H9 (cell line): Measurements from ENCODE around the gene ZNF239. TPM values are rescaled to one million over a fixed set of nuclear protein-coding genes. Genes with fewer than 3 reads are reported as not detected.
A peak's percentile ranks its signal among the peaks of the same experiment; 100 is the strongest.
"Not testable (repeated sequence)": the region's sequence is repeated elsewhere in the genome, so short reads cannot be mapped to it uniquely, and the experiment has no call there.

Experiments
- DNase-seq: peaks from one replicate; pipeline ENCODE4 v3.0.0-alpha.2; 2017
- H2AFZ ChIP-seq: one replicate; pipeline ENCODE4 v1.6.1; 2013; ENCODE audit warnings: mild to moderate bottlenecking, low read length, control low read depth, moderate library complexity
- H2AK5ac ChIP-seq: 2 replicates; pipeline ENCODE4 v1.6.1; 2013; ENCODE audit warnings: low read length, control low read depth, mixed read lengths; ENCODE audit not compliant: insufficient read length
- H2BK120ac ChIP-seq: one replicate; pipeline ENCODE4 v1.6.1; 2013; ENCODE audit warnings: low read depth, mild to moderate bottlenecking, low read length, control low read depth, inconsistent platforms; ENCODE audit not compliant: poor library complexity, severe bottlenecking
- H2BK12ac ChIP-seq: 2 replicates; pipeline ENCODE4 v1.6.1; 2013; ENCODE audit warnings: low read length, control low read depth, mixed read lengths, low read depth; ENCODE audit not compliant: insufficient read length
- H2BK15ac ChIP-seq: 2 replicates; pipeline ENCODE4 v1.6.1; 2013; ENCODE audit warnings: low read depth, low read length, control low read depth
- H2BK20ac ChIP-seq: one replicate; pipeline ENCODE4 v1.6.1; 2013; ENCODE audit warnings: low read depth, mild to moderate bottlenecking, low read length, control low read depth, inconsistent platforms; ENCODE audit not compliant: poor library complexity, severe bottlenecking
- H2BK5ac ChIP-seq: 2 replicates; pipeline ENCODE4 v1.6.1; 2013; ENCODE audit warnings: low read length, control low read depth, mixed read lengths; ENCODE audit not compliant: insufficient read length
- H3K14ac ChIP-seq: 2 replicates; pipeline ENCODE4 v1.6.1; 2013; ENCODE audit warnings: low read length, control low read depth; ENCODE audit not compliant: insufficient read depth
- H3K18ac ChIP-seq: 2 replicates; pipeline ENCODE4 v1.6.1; 2013; ENCODE audit warnings: low read depth, mild to moderate bottlenecking, mixed read lengths, low read length, control low read depth; ENCODE audit not compliant: insufficient read length
- H3K23ac ChIP-seq: 2 replicates; pipeline ENCODE4 v1.6.1; 2013; ENCODE audit warnings: low read length, control low read depth, mixed read lengths, low read depth; ENCODE audit not compliant: insufficient read length
- H3K23me2 ChIP-seq: 2 replicates; pipeline ENCODE4 v1.6.1; 2013; ENCODE audit warnings: low read depth, mild to moderate bottlenecking, mixed read lengths, low read length, control low read depth; ENCODE audit not compliant: insufficient read length, poor library complexity, severe bottlenecking
- H3K27ac ChIP-seq: 2 replicates; pipeline ENCODE4 v1.5.1; 2013; ENCODE audit warnings: low read length, control low read depth, mixed read lengths, low read depth; ENCODE audit not compliant: insufficient read length
- H3K27me3 ChIP-seq: 2 replicates; pipeline ENCODE4 v1.6.1; 2013; ENCODE audit warnings: low read length, control low read depth, inconsistent platforms; ENCODE audit not compliant: insufficient read depth
- H3K4ac ChIP-seq: 2 replicates; pipeline ENCODE4 v1.6.1; 2013; ENCODE audit warnings: low read depth, mild to moderate bottlenecking, control low read depth, inconsistent platforms, low read length, moderate library complexity
- H3K4me1 ChIP-seq: 2 replicates; pipeline ENCODE4 v1.6.1; 2013; ENCODE audit warnings: low read length, control low read depth, inconsistent platforms; ENCODE audit not compliant: insufficient read depth
- H3K4me2 ChIP-seq: 2 replicates; pipeline ENCODE4 v1.6.1; 2013; ENCODE audit warnings: low read length, control low read depth, mixed read lengths; ENCODE audit not compliant: insufficient read length, insufficient read depth
- H3K56ac ChIP-seq: 2 replicates; pipeline ENCODE4 v1.6.1; 2013; ENCODE audit warnings: low read depth, mild to moderate bottlenecking, mixed read lengths, low read length, control low read depth; ENCODE audit not compliant: insufficient read length
- H3K79me1 ChIP-seq: 2 replicates; pipeline ENCODE4 v1.6.1; 2013; ENCODE audit warnings: low read depth, mild to moderate bottlenecking, moderate library complexity, low read length, control low read depth, inconsistent platforms; ENCODE audit not compliant: insufficient read depth, poor library complexity, severe bottlenecking
- H3K79me2 ChIP-seq: 2 replicates; pipeline ENCODE4 v1.6.1; 2013; ENCODE audit warnings: low read length, control low read depth, inconsistent platforms; ENCODE audit not compliant: insufficient read depth
- H3K9ac ChIP-seq: 2 replicates; pipeline ENCODE4 v1.6.1; 2013; ENCODE audit warnings: low read length, control low read depth, mixed read lengths; ENCODE audit not compliant: insufficient read length; ENCODE audit errors: extremely low read depth
- H3K9me3 ChIP-seq: one replicate; pipeline ENCODE4 v1.6.1; 2013; ENCODE audit warnings: low read depth, low read length, inconsistent platforms; ENCODE audit not compliant: control insufficient read depth
- H3T11ph ChIP-seq: one replicate; pipeline ENCODE4 v1.6.1; 2013; ENCODE audit warnings: mild to moderate bottlenecking, low read length, control low read depth, inconsistent platforms
- H4K20me1 ChIP-seq: one replicate; pipeline ENCODE4 v1.6.1; 2013; ENCODE audit not compliant: control insufficient read depth, insufficient read length, insufficient read depth
- H4K5ac ChIP-seq: 2 replicates; pipeline ENCODE4 v1.6.1; 2013; ENCODE audit warnings: low read depth, mild to moderate bottlenecking, mixed read lengths, low read length, control low read depth; ENCODE audit not compliant: insufficient read length
- H4K8ac ChIP-seq: replicated peaks from 2 replicates; pipeline ENCODE4 v1.6.1; 2013; ENCODE audit warnings: low read length, control low read depth, mixed read lengths, low read depth; ENCODE audit not compliant: insufficient read length
- H4K91ac ChIP-seq: 2 replicates; pipeline ENCODE4 v1.6.1; 2013; ENCODE audit warnings: low read depth, mild to moderate bottlenecking, moderate library complexity, mixed read lengths, low read length, control low read depth; ENCODE audit not compliant: insufficient read length
- H3K27ac Mint-ChIP-seq, 3 experiments: 2 replicates in 2 of 3; 3 replicates in 1 of 3; pipeline ENCODE4 v1.8.0; 2020 to 2021; ENCODE audit warnings: mixed read lengths in 3 of 3, mild to moderate bottlenecking in 1 of 3, moderate library complexity in 1 of 3
- H3K27me3 Mint-ChIP-seq: 2 replicates; pipeline ENCODE4 v1.8.0; 2021; ENCODE audit warnings: low read depth, mild to moderate bottlenecking, moderate library complexity, mixed read lengths
- H3K36me3 Mint-ChIP-seq, 3 experiments: 2 replicates in 2 of 3; 3 replicates in 1 of 3; pipeline ENCODE4 v1.8.0; 2020 to 2021; ENCODE audit warnings: low read depth in 3 of 3, mixed read lengths in 3 of 3; ENCODE audit not compliant: insufficient read depth in 1 of 3
- H3K4me1 Mint-ChIP-seq, 2 experiments: 2 replicates each; pipeline ENCODE4 v1.8.0; 2020; ENCODE audit warnings: mixed read lengths in 2 of 2
- H3K4me3 Mint-ChIP-seq, 2 experiments: 2 replicates in 1 of 2; 3 replicates in 1 of 2; pipeline ENCODE4 v1.8.0; 2020 to 2021; ENCODE audit warnings: mild to moderate bottlenecking in 2 of 2, mixed read lengths in 2 of 2, moderate library complexity in 1 of 2
- H3K9me3 Mint-ChIP-seq, 2 experiments: 2 replicates in 1 of 2; 3 replicates in 1 of 2; pipeline ENCODE4 v1.8.0; 2020; ENCODE audit warnings: mild to moderate bottlenecking in 2 of 2, mixed read lengths in 2 of 2, moderate library complexity in 1 of 2
- CTCF ChIP-seq: fragments of 200-600 bp; sonication (generic); conservative IDR thresholded peaks from 3 replicates; pipeline ENCODE4 v1.8.0; 2021; ENCODE audit warnings: antibody characterized with exemption, mild to moderate bottlenecking
- whole genome bisulfite sequencing: extraction: QIAGEN DNeasy Blood & Tissue Kit; methylation state at CpG from one replicate; pipeline ENCODE4 v1.1.7; 2013; ENCODE audit warnings: missing lambda C conversion rate, low lambda C conversion rate, mixed read lengths; ENCODE audit not compliant: insufficient read length; ENCODE audit errors: extremely low coverage; 5-methylcytosine and 5-hydroxymethylcytosine counted together
- total RNA-seq: library from RNA; stranded (reverse); gene quantifications from 2 replicates; pipeline ENCODE4 v1.2.1, GENCODE V29; 2021

The ZNF239 gene
- total RNA-seq, 1 experiment from 2014 or later, result 16.2 TPM

- H3K9me3 Mint-ChIP-seq, result peaks cover 15 to 27% of the 10 kb centered on the region in 2 experiments
- no peak overlapping the region for H2AFZ ChIP-seq
- H3K27me3 ChIP-seq, result no peaks in the 10 kb centered on the region; the same call in 1 of the 2 replicates
- no peak overlapping the region for H3K14ac ChIP-seq
- no peak overlapping the region for H4K8ac ChIP-seq
- H2BK15ac ChIP-seq, result no peak overlapping the region
- no peak overlapping the region for H2BK5ac ChIP-seq
- peak overlapping the region; percentile 78 to 85 for H3K4me3 Mint-ChIP-seq
- H3K56ac ChIP-seq, result no peak overlapping the region
- no peak overlapping the region for H3K27ac Mint-ChIP-seq
- peaks cover 30 to 34% (median 34%) of the 10 kb centered on the region in 3 experiments for H3K36me3 Mint-ChIP-seq
- no peaks in the 10 kb centered on the region for H3K4me1 ChIP-seq
- no peak overlapping the region for H2AK5ac ChIP-seq
- no CpG with 5 or more reads among the region's 12 CpGs for WGBS
- DNase-seq, result no peak
- no peaks in the 10 kb centered on the region for H4K20me1 ChIP-seq
- no peak overlapping the region for H3K9ac ChIP-seq
- H3K23ac ChIP-seq, result no peak overlapping the region
- peak overlapping the region; percentile 87 for H3K4me2 ChIP-seq
- no peak overlapping the region for H2BK12ac ChIP-seq
- H2BK20ac ChIP-seq, result no peak overlapping the region
- H3K9me3 ChIP-seq, result no peaks in the 10 kb centered on the region
- H3K79me1 ChIP-seq, result no peaks in the 10 kb centered on the region
- peaks cover 27% of the 10 kb centered on the region for H3K27me3 Mint-ChIP-seq
- no peak overlapping the region for H4K91ac ChIP-seq
- no peak overlapping the region for H4K5ac ChIP-seq
- peaks cover 9% of the 10 kb centered on the region for H3K23me2 ChIP-seq
- H3K4me1 Mint-ChIP-seq, result peaks cover 7 to 10% of the 10 kb centered on the region in 2 experiments
- no peaks in the 10 kb centered on the region for H3K79me2 ChIP-seq
- H3K4ac ChIP-seq, result no peak overlapping the region
- H3T11ph ChIP-seq, result no peak overlapping the region
- H3K27ac ChIP-seq, result no peak overlapping the region
- H2BK120ac ChIP-seq, result no peak overlapping the region
- H3K18ac ChIP-seq, result no peak overlapping the region
- no peak for TF ChIP-seq CTCF
Observed at GRCh38 chr10:43605850-43606322, 31.5 kb upstream of the ZNF239 start.

GRCh38 chr10:43601576-43601975, 27.2 kb upstream of the ZNF239 start:
- Mint-ChIP-seq H3K36me3 (peaks cover 0 to 10% (median 3%) of the 10 kb centered on the region in 3 experiments; a peak in 2 of 7 replicates), H3K27me3 (peaks cover 28% of the 10 kb centered on the region), H3K9me3 (peaks cover 42 to 50% of the 10 kb centered on the region in 2 experiments)
- H2AK5ac ChIP-seq, H4K8ac ChIP-seq, H3K27me3 ChIP-seq, H3K79me1 ChIP-seq, H2BK20ac ChIP-seq, H3K9ac ChIP-seq, H3K9me3 ChIP-seq, H4K5ac ChIP-seq, H2BK15ac ChIP-seq, H3K4me2 ChIP-seq, H4K20me1 ChIP-seq, H3K18ac ChIP-seq, H2BK12ac ChIP-seq, H3K14ac ChIP-seq, H3K4me1 Mint-ChIP-seq, H3K23me2 ChIP-seq, H3K23ac ChIP-seq, H3K4ac ChIP-seq, H4K91ac ChIP-seq, H3K27ac Mint-ChIP-seq, H2AFZ ChIP-seq, H3K27ac ChIP-seq, H3K4me3 Mint-ChIP-seq, H3K4me1 ChIP-seq, H2BK120ac ChIP-seq, H2BK5ac ChIP-seq, H3K79me2 ChIP-seq, H3K56ac ChIP-seq, H3T11ph ChIP-seq, DNase-seq: not testable (repeated sequence)
- WGBS, result no CpG with 5 or more reads among the region's 6 CpGs
